ENCODE measurements around the gene GPR87. TPM values are rescaled to one million over a fixed set of nuclear protein-coding genes. Genes with fewer than 3 reads are reported as not detected.

The GPR87 gene
- total RNA-seq, 1 experiment from 2014 or later, result 51.8 TPM

- no TSS peak for BruUV-seq (replicated peaks)
- POLR2A ChIA-PET, result interaction anchor here (0.6 to 3.7 kb wide), 8 partner anchors 9 to 998 kb away, joined by 3 to 39 read pairs (median 11); partner anchors contain the start of gene GPR87
- intact Hi-C loops (cut with micrococcal nuclease), result no loop called here
- DNase-seq (ENCODE audit: unreplicated experiment), result peak; percentile 79
- Mint-ChIP-seq H3K27ac (ENCODE audit: low read depth, unreplicated experiment) (no peak overlapping the region), H3K4me3 (ENCODE audit: unreplicated experiment) (no peak overlapping the region), H3K4me1 (ENCODE audit: insufficient read depth, unreplicated experiment) (peaks cover 59% of the 10 kb centered on the region), H3K9me3 (ENCODE audit: unreplicated experiment) (no peaks in the 10 kb centered on the region), H3K27me3 (ENCODE audit: insufficient read depth, unreplicated experiment) (no peaks in the 10 kb centered on the region), H3K36me3 (ENCODE audit: insufficient read depth, unreplicated experiment) (peaks cover 57% of the 10 kb centered on the region)
- CTCF ChIA-PET, result interaction anchor here (0.6 to 1.8 kb wide), 4 partner anchors 24 to 182 kb away, joined by 4 to 8 read pairs (median 7); no protein-coding TSS in a partner anchor
- no peak for TF ChIP-seq CTCF (IDR thresholded peaks at IDR 0.05; ENCODE audit: unreplicated experiment)
These were observed 14.8 kb downstream of the GPR87 start for GRCh38 chr3:151301787-151302186.

GRCh38 chr3:151300539-151300938 lies 16.1 kb downstream of the GPR87 start:
- TF ChIP-seq CTCF (IDR thresholded peaks at IDR 0.05; ENCODE audit: unreplicated experiment), result no peak
- CTCF ChIA-PET, result interaction anchor here (0.9 to 1.8 kb wide), 4 partner anchors 9 to 72 kb away, joined by 4 to 8 read pairs (median 6); no protein-coding TSS in a partner anchor
- no TSS peak for BruUV-seq (replicated peaks)
- no peak for DNase-seq (ENCODE audit: unreplicated experiment)
- Mint-ChIP-seq H3K36me3 (ENCODE audit: insufficient read depth, unreplicated experiment) (peaks cover 65% of the 10 kb centered on the region), H3K27me3 (ENCODE audit: insufficient read depth, unreplicated experiment) (no peaks in the 10 kb centered on the region), H3K9me3 (ENCODE audit: unreplicated experiment) (no peaks in the 10 kb centered on the region), H3K4me3 (ENCODE audit: unreplicated experiment) (no peak overlapping the region), H3K27ac (ENCODE audit: low read depth, unreplicated experiment) (no peak overlapping the region), H3K4me1 (ENCODE audit: insufficient read depth, unreplicated experiment) (peaks cover 46% of the 10 kb centered on the region)
- POLR2A ChIA-PET, result interaction anchor here (0.5 to 3.7 kb wide), 9 partner anchors 8 to 1026 kb away, joined by 3 to 39 read pairs (median 9); partner anchors contain the start of gene GPR87
- intact Hi-C loops (cut with micrococcal nuclease), result no loop called here

- CTCF ChIA-PET, result interaction anchor here (0.7 to 3.0 kb wide), 5 partner anchors 12 to 71 kb away, joined by 3 to 8 read pairs (median 4); partner anchors contain the start of gene GPR87
- BruUV-seq (replicated peaks), result no TSS peak
- Mint-ChIP-seq H3K9me3 (ENCODE audit: unreplicated experiment) (no peaks in the 10 kb centered on the region), H3K4me1 (ENCODE audit: insufficient read depth, unreplicated experiment) (peaks cover 33% of the 10 kb centered on the region), H3K27ac (ENCODE audit: low read depth, unreplicated experiment) (no peak overlapping the region), H3K27me3 (ENCODE audit: insufficient read depth, unreplicated experiment) (no peaks in the 10 kb centered on the region), H3K4me3 (ENCODE audit: unreplicated experiment) (no peak overlapping the region), H3K36me3 (ENCODE audit: insufficient read depth, unreplicated experiment) (peaks cover 73% of the 10 kb centered on the region)
- no peak for DNase-seq (ENCODE audit: unreplicated experiment)
- intact Hi-C loops (cut with micrococcal nuclease), result no loop called here
- POLR2A ChIA-PET, result interaction anchor here (1.0 to 3.7 kb wide), 3 partner anchors 11 to 27 kb away, joined by 3 to 39 read pairs (median 3); partner anchors contain the start of gene GPR87
- no peak for TF ChIP-seq CTCF (IDR thresholded peaks at IDR 0.05; ENCODE audit: unreplicated experiment)
These were observed 17.6 kb downstream of the GPR87 start for GRCh38 chr3:151299006-151299405.

GRCh38 chr3:151297429-151297828 lies 19.2 kb downstream of the GPR87 start:
- H3K4me3 Mint-ChIP-seq (ENCODE audit: unreplicated experiment), result no peak overlapping the region
- no peaks in the 10 kb centered on the region for H3K27me3 Mint-ChIP-seq (ENCODE audit: insufficient read depth, unreplicated experiment)
- intact Hi-C loops (cut with micrococcal nuclease), result no loop called here
- H3K4me1 Mint-ChIP-seq (ENCODE audit: insufficient read depth, unreplicated experiment), result peaks cover 17% of the 10 kb centered on the region
- no peaks in the 10 kb centered on the region for H3K9me3 Mint-ChIP-seq (ENCODE audit: unreplicated experiment)
- H3K27ac Mint-ChIP-seq (ENCODE audit: low read depth, unreplicated experiment), result no peak overlapping the region
- no TSS peak for BruUV-seq (replicated peaks)
- peaks cover 74% of the 10 kb centered on the region for H3K36me3 Mint-ChIP-seq (ENCODE audit: insufficient read depth, unreplicated experiment)
- no peak for DNase-seq (ENCODE audit: unreplicated experiment)
- no peak for TF ChIP-seq CTCF (IDR thresholded peaks at IDR 0.05; ENCODE audit: unreplicated experiment)
- POLR2A ChIA-PET, result interaction anchor here (0.6 to 1.5 kb wide), 2 partner anchors 21 to 367 kb away, joined by 4 to 5 read pairs; no protein-coding TSS in a partner anchor
- CTCF ChIA-PET, result interaction anchor here (0.7 to 3.0 kb wide), 2 partner anchors 31 to 116 kb away, joined by 3 to 8 read pairs; no protein-coding TSS in a partner anchor
